C4-2B (cell line): ENCODE data around the gene ARID3C.

Experiments used
- CTCF ChIP-seq: fragments of 450-650 bp; conservative IDR thresholded peaks from 2 replicates; pipeline ENCODE4 v1.5.1; 2017; ENCODE audit warnings: mild to moderate bottlenecking
- ZFX ChIP-seq: fragments of 450-650 bp; IDR thresholded peaks from 2 replicates; pipeline ENCODE4 v1.6.1; 2017

- TF ChIP-seq CTCF (no peak), ZFX (no peak)
Observed at GRCh38 chr9:34656992-34657391, 28.1 kb upstream of the ARID3C start.
